CD4-positive, alpha-beta T cell treated with Interleukin-1 beta for 1 hour (primary cell): ENCODE data around the gene WBP2NL.
A peak's percentile ranks its signal among the peaks of the same experiment; 100 is the strongest.
"Not testable (repeated sequence)": the region's sequence is repeated elsewhere in the genome, so short reads cannot be mapped to it uniquely, and the experiment has no call there.

Source experiments
- DNase-seq, 2 donors: peaks; one replicate each; pipeline ENCODE4 v3.0.0-alpha.2; 2020 to 2022

Gene WBP2NL

GRCh38 chr22:42039271-42039670 lies 40.7 kb downstream of the WBP2NL start:
- DNase-seq = no peak

DNA sequence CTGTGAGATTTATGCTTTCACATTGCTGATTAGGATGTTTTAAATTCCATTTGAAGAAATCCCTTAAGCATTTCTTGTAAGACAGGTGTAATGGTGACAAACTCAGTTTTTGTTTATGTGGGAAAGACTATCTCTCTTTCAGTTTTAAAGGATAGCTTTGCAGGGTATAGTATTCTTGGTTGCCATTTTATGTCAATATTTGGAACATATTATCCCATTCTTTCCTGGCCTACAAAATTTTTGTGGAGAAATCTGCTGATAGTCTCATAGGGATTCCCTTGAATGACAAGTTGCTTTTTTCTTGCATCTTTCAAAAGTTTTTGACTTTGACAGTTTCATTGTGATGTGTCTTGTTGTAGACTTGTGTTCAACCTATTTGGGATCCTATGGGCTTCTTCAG lies 43.2 kb downstream of the WBP2NL start:
- no peak for DNase-seq

- DNase-seq = no peak
These were observed 52.1 kb downstream of the WBP2NL start for GRCh38 chr22:42050641-42051180.

GRCh38 chr22:42052765-42053164 lies 54.2 kb downstream of the WBP2NL start:
- DNase-seq = no peak

DNA sequence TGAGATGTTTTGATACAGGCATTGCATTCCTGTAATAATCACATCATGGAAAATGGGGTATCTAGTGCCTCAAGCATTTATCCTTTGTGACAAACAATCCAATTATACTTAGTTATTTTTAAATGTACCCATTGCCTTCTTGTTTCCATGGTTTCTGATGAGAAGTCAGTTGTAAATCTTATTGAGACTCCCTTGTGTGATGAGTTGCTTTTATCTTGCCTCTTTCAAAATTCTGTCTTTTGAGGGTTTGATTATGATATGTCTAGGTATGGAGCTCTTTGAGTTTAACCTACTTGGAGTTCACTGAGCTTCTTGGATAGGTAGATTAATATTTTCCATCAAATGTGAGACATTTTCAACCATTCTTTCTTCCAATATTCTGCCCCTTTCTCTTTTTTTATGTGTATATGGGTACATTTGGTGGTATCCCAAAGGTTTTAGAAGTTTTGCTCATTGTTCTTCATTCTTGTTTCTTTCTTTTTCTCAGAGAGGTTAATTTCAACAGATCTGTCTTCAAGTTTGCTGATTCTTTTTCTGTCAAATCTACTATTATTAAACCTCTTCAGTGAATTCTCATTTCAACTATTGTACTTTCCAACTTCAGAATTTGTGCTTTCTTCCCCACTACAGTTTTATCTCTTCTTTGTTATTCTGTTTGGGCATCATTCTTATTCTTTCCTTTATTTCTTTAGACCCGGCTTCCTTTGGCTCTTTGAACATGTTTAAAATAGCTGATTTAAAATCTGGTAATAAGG lies 58.3 kb downstream of the WBP2NL start:
- no peak for DNase-seq

DNA sequence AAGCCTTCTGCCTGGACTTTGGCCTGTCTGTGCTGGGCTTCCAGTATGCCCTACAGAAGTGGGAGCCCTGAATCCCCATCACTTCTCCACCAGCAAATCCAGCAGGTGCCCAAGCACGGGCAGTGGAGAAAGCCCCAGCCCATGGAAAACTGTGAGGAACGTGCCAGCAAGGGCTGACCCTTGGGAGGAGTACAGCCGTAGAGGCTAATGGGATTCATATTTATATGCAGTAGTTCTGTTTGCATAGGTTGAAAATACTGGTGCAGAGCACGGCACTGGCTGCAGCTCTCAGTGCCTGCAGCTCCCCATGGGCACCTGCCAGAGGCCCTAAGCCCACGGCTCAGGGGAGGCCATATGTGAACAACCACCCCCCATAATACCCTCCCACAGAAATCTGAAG lies 61.9 kb downstream of the WBP2NL start:
- DNase-seq = no peak

DNA sequence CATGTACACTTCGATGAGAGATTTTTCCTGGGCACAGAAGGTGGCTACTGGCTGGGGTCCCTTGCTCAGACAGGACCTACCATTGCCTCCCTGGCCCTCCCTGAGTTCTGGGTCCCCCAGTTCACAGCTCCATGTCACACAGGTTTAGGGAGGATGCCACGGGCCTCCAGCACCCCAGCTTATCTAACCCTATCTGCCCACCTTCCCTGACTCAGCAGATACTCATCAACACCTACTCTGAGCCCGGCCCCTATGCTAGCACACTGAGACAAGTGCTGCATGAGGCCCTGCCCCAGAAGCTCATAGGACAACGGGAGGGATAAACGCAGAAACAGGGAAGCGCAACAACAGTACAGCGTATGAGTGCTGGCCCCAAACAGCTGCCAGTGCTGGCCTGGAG lies 62.5 kb downstream of the WBP2NL start:
- no peak for DNase-seq

DNA sequence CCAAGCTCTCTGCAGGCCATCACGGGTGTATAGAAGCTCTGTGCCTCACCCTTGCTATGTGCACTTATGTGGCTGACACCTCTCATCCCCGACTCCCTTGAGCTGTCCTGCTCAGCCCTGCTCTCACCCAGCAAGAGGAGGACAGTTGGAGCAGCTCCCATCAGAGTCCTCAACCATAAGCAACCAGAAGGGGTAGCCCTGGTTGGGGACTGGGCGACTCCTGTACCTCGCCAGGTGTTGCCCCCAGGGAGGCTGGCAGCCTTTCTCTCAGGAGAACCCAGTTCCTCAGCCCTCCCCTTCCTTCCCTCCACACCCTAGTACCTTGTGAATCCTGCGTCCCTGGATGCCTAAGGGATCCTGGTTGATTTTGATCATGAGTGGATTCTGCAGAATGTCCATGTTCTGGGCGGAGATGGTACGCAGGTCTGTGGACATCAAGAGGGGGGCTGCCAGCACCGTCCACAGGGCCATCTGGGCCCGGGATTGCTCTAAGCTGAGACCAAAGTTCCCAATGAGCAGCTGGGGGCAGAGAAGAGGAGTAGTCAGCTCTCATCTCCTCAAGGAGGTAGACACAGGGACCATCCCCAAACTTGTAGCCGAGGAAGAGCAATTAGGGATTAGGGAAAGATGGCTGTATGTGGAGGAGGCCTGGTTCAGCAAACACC lies 64.0 kb downstream of the WBP2NL start:
- DNase-seq = no peak

DNA sequence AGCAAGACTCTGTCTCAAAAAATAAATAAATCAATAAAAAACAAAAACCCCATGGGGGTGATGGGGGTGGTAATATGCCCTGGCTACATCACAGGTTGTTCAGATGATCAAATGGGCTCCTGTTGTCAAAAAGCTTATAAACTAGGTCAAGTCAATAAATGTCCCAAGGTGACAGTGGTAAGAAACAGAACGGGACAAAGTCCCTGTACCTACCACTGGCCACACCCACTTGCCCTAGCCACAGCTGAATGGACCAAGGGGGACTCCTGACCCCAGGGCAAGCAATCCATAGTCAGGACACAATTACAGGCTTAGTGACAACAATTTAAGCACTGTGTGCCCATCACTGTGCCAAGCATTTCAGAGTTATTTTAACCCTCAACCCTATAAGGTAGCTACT lies 66.0 kb downstream of the WBP2NL start:
- no peak for DNase-seq

GRCh38 chr22:42065438-42066125 lies 67.0 kb downstream of the WBP2NL start:
- no peak for DNase-seq

GRCh38 chr22:42066126-42066761 lies 67.7 kb downstream of the WBP2NL start:
- no peak for DNase-seq

DNA sequence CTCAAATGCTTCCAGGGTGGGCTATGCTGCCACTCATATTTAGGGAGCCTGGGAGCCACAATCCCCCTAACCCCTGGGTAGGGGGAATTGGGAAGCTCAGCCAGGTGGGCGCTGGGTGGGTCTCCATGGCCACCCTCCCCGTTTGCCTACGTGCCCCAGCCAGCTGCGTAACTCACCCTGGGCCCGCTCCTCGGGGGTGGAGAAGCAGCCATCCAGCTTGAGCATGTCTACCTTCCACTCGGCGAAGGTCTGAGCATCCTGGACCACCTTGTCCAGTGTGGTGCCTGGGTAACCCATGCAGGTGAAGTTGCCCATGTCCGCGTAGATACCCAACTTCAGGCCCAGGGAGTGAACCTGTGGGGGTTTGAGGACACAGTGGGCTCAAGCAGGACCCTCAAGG lies 68.3 kb downstream of the WBP2NL start:
- no peak for DNase-seq

GRCh38 chr22:42067671-42068251 lies 69.2 kb downstream of the WBP2NL start:
- DNase-seq = no peak

- no peak for DNase-seq
These were observed 69.7 kb downstream of the WBP2NL start for GRCh38 chr22:42068291-42068690.

- DNase-seq = peak in 1 of 2 donors; percentile 4
These were observed 71.4 kb downstream of the WBP2NL start for GRCh38 chr22:42069801-42070516.

- DNase-seq = peak; percentile 90 to 94
These were observed 72.2 kb downstream of the WBP2NL start, which contains the start of gene NAGA for GRCh38 chr22:42070517-42071422. Gene NAGA, minus strand, starts transcription at chr22:42070812. Its CDS starts 515 bp downstream, at chr22:42070297.

DNA sequence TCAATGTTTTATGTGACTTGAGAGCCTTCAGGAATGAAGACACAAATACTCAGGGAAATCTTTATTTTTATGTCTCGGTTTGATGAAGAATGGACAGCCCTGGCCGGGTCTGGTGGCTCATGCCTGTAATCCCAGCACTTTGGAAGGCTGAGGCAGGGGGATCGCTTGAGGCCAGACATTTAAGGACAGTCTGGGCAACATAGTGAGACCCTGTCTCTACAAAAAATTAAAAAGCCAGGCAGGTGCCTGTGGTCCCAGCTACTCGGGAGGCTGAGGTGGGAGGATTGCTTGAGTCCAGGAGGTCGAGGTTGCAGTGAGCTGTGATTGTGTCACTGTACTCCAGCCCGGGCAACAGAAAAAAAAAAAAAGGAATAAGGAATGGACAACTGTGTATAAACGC lies 72.9 kb downstream of the WBP2NL start:
- DNase-seq = not testable (repeated sequence)

DNA sequence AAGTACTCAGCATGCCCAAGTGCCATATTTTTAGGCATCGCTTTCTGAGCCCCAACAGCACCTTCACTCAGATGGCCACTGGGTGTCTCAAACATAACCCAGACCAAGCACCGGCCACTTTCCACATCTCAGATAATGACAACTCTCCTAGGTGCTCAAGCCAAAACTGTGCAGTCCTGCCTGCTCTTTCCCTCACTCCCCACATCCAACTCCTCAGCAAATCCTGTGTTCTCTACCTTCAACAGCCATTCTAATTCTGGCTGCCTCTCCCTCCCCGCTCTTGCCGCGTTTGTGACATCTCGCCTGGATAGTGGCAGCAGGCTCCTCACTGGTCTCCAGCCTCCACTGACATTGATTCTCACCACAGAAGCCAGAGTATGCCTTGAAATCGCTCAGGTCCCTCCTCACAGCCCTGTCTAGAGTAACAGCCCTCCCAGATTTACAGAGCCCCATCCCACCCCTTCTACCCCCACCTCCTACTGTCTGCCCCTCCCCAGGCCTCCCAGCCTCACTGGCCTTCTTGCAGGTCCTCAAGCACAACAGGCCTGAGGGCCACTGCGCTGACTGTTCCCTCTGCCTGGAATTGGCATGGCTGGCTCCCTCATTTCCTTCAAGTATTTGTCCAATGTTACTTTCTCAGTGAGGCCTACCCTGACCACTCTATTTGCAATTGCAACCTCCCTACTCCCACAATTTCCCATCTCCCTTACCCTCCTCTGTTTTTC lies 74.2 kb downstream of the WBP2NL start:
- DNase-seq = no peak

DNA sequence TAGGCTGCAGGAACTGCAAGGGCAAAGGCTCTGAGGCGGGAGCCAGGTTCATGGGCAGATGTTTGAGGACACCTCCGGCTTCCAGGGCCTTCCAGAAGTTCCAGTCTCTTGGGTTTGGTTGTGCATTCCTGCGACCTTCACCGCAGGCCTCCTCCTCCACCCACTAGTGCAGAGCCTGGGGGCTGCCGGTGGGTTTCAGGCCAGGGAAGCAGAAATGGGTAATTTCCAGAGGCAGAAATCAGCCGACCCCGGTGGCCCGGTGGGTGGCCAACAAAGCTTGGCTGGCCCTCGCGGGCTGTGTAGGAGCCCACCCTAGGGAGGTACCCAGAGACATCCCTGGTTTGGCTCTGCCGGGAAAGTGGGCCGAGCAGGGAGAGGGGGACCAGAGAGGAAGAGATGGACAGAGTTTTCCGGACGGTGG lies 75.0 kb downstream of the WBP2NL start:
- DNase-seq = no peak
